ENCODE data around the gene DCP2.

DNA sequence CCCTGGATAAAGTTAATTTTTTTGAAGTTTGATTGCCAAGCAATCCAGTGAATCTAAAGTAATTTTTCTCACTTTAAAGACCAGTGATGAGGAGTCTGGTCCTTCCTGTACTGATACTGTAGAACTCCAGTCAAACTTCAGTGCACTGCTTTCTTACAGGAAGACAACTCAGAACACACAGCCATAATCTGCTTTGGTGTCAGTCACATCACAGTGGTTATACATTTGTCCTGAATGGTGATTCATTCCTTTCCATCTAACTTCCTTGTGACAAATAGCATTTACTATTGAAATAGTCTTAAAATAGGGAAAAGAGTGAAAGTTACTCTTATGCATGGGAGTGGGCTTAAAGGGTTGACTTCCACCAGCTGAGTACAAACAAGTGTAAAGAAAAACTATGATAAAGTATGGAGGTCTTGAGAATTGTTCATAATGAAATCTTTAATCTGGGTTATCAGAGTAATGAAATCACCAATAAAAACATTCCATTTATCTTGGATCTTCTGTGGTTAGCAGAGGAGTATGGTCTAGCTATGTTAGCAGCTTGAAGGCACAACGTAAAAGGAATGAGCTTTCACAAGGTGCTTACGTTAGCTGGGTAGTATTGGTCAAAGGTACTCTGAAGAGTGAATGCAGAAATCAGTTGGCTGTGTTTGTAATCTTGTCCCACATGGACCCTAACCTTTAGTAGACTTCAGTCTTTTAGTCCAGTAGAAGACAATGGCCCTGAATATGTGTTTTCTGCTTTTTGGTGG, 41.5 kb downstream of the DCP2 start:
- TF ChIP-seq, protein P1, sequence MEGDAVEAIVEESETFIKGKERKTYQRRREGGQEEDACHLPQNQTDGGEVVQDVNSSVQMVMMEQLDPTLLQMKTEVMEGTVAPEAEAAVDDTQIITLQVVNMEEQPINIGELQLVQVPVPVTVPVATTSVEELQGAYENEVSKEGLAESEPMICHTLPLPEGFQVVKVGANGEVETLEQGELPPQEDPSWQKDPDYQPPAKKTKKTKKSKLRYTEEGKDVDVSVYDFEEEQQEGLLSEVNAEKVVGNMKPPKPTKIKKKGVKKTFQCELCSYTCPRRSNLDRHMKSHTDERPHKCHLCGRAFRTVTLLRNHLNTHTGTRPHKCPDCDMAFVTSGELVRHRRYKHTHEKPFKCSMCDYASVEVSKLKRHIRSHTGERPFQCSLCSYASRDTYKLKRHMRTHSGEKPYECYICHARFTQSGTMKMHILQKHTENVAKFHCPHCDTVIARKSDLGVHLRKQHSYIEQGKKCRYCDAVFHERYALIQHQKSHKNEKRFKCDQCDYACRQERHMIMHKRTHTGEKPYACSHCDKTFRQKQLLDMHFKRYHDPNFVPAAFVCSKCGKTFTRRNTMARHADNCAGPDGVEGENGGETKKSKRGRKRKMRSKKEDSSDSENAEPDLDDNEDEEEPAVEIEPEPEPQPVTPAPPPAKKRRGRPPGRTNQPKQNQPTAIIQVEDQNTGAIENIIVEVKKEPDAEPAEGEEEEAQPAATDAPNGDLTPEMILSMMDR (IDR thresholded peaks at IDR 0.05) = no peak
- TF ChIP-seq POLR2A (IDR thresholded peaks at IDR 0.05) = no peak
